PC-3 (cell line): Measurements from ENCODE around the gene NLGN4X. TPM values are rescaled to one million over a fixed set of nuclear protein-coding genes. Genes with fewer than 3 reads are reported as not detected.
"Not testable (repeated sequence)": the region's sequence is repeated elsewhere in the genome, so short reads cannot be mapped to it uniquely, and the experiment has no call there.

ENCODE experiments used
- ATAC-seq: fragments of 200-7000 bp; cut with Tn5 transposase; 2 replicates; pipeline ENCODE4 v1.9.1; 2020; ENCODE audit warnings: mild to moderate bottlenecking, moderate library complexity
- BruUV-seq: library from RNA; stranded (reverse); fragments of 400-500 nt; replicated peaks from 2 replicates; lab custom pipeline; 2021; lab: Mats Ljungman, UMichigan
- CTCF ChIA-PET: fragments of 300-600 bp; sonication (Branson Sonifier 250); formaldehyde crosslinking; loops from one replicate; lab custom pipeline; 2022; ENCODE audit warnings: antibody characterized with exemption; lab: Charles Lee
- POLR2A ChIA-PET: fragments of 300-600 bp; sonication (Branson Sonifier 250); formaldehyde crosslinking; loops from one replicate; lab custom pipeline; 2022; ENCODE audit warnings: antibody characterized with exemption; ENCODE audit not compliant: unreplicated experiment; lab: Charles Lee
- DNase-seq: peaks from one replicate; pipeline ENCODE4 v3.0.0-alpha.2; 2015
- H2AFZ ChIP-seq: fragments of 300-600 bp; sonication (generic); 2 replicates; pipeline ENCODE4 v1.6.0; 2016; ENCODE audit warnings: antibody characterized with exemption, low read length
- H3F3A ChIP-seq: fragments of 300-600 bp; sonication (generic); one replicate; pipeline ENCODE4 v1.6.0; 2017; ENCODE audit warnings: antibody characterized with exemption, low read length, control low read depth, mild to moderate bottlenecking; ENCODE audit not compliant: unreplicated experiment
- H3K27ac ChIP-seq: fragments of 300-600 bp; sonication (generic); 2 replicates; pipeline ENCODE4 v1.5.1; 2016; ENCODE audit warnings: mild to moderate bottlenecking, low read length
- H3K27me3 ChIP-seq: fragments of 300-600 bp; sonication (generic); 2 replicates; pipeline ENCODE4 v1.6.1; 2016; ENCODE audit warnings: low read length, mixed read lengths
- H3K36me3 ChIP-seq: fragments of 300-600 bp; sonication (generic); 2 replicates; pipeline ENCODE4 v1.6.1; 2016; ENCODE audit warnings: low read depth, mixed run types, low read length, mixed read lengths
- H3K4me1 ChIP-seq: fragments of 300-600 bp; sonication (generic); 2 replicates; pipeline ENCODE4 v1.5.1; 2016; ENCODE audit warnings: low read length; ENCODE audit not compliant: insufficient read depth
- H3K4me2 ChIP-seq: fragments of 300-600 bp; sonication (generic); 2 replicates; pipeline ENCODE4 v1.6.0; 2016; ENCODE audit warnings: low read length
- H3K4me3 ChIP-seq: fragments of 300-600 bp; sonication (generic); 2 replicates; pipeline ENCODE4 v1.5.1; 2016; ENCODE audit warnings: mild to moderate bottlenecking, low read length, mixed read lengths
- H3K79me2 ChIP-seq: fragments of 300-600 bp; sonication (generic); 2 replicates; pipeline ENCODE4 v1.6.1; 2017; ENCODE audit warnings: low read length, mixed read lengths
- H3K9ac ChIP-seq: fragments of 300-600 bp; sonication (generic); 2 replicates; pipeline ENCODE4 v1.6.0; 2016; ENCODE audit warnings: mild to moderate bottlenecking, low read length
- H3K9me2 ChIP-seq: fragments of 300-600 bp; sonication (generic); replicated peaks from 2 replicates; pipeline ENCODE4 v1.6.1; 2016; ENCODE audit warnings: mixed run types, low read length, mixed read lengths
- H3K9me3 ChIP-seq: fragments of 300-600 bp; sonication (generic); 2 replicates; pipeline ENCODE4 v1.6.1; 2016; ENCODE audit warnings: low read length, mixed read lengths
- H4K20me1 ChIP-seq: fragments of 300-600 bp; sonication (generic); 2 replicates; pipeline ENCODE4 v1.6.1; 2016; ENCODE audit warnings: low read length, mixed read lengths
- EZH2 ChIP-seq: fragments of 300-600 bp; sonication (generic); IDR thresholded peaks from one replicate; pipeline ENCODE4 v1.6.1; 2017; ENCODE audit warnings: antibody characterized with exemption, mild to moderate bottlenecking, low read length; ENCODE audit not compliant: unreplicated experiment
- EZH2phosphoT487 ChIP-seq: fragments of 300-600 bp; sonication (generic); IDR thresholded peaks from 2 replicates; pipeline ENCODE4 v1.6.1; 2018; ENCODE audit warnings: mild to moderate bottlenecking, antibody characterized with exemption, low read length, borderline replicate concordance
- intact Hi-C: fragments of 100-400 bp; cut with micrococcal nuclease; formaldehyde crosslinking; loops from 2 replicates; pipeline ENCODE4 v1.9.0; 2023
- total RNA-seq: library from RNA; depleted of rRNA; stranded (reverse); fragments of >200 nt; gene quantifications from 2 replicates; pipeline ENCODE4 v1.2.3, GENCODE V29; 2014
- TF ChIP-seq, protein P1 (sequence below): fragments of 300-600 bp; sonication (generic); conservative IDR thresholded peaks from 2 replicates; pipeline ENCODE4 v1.5.1; 2017; ENCODE audit warnings: antibody characterized with exemption, low read depth, mild to moderate bottlenecking, low read length

NLGN4X gene
- total RNA-seq, 1 experiment from 2014 or later, result not detected

- ATAC-seq (no peak), DNase-seq (no peak)
- no peaks in the 10 kb centered on the region for H3K9me3 ChIP-seq
- H3K27ac ChIP-seq, result no peak overlapping the region
- no peaks in the 10 kb centered on the region for H3K36me3 ChIP-seq
- ChIA-PET POLR2A (no interaction called here), CTCF (no interaction called here)
- H3K9me2 ChIP-seq, result no peaks in the 10 kb centered on the region
- H3K4me2 ChIP-seq, result no peak overlapping the region
- no peak for TF ChIP-seq EZH2phosphoT487
- TF ChIP-seq EZH2, result no peak
- TF ChIP-seq, protein P1, sequence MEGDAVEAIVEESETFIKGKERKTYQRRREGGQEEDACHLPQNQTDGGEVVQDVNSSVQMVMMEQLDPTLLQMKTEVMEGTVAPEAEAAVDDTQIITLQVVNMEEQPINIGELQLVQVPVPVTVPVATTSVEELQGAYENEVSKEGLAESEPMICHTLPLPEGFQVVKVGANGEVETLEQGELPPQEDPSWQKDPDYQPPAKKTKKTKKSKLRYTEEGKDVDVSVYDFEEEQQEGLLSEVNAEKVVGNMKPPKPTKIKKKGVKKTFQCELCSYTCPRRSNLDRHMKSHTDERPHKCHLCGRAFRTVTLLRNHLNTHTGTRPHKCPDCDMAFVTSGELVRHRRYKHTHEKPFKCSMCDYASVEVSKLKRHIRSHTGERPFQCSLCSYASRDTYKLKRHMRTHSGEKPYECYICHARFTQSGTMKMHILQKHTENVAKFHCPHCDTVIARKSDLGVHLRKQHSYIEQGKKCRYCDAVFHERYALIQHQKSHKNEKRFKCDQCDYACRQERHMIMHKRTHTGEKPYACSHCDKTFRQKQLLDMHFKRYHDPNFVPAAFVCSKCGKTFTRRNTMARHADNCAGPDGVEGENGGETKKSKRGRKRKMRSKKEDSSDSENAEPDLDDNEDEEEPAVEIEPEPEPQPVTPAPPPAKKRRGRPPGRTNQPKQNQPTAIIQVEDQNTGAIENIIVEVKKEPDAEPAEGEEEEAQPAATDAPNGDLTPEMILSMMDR, result peak; percentile 29; the same call in 1 of the 2 replicates
- H3K27me3 ChIP-seq, result no peaks in the 10 kb centered on the region
- H4K20me1 ChIP-seq, result no peaks in the 10 kb centered on the region
- intact Hi-C loops, result no loop called here
- no peak overlapping the region for H3K9ac ChIP-seq
- no peak overlapping the region for H3K4me3 ChIP-seq
- no peak overlapping the region for H2AFZ ChIP-seq
- H3F3A ChIP-seq, result no peaks in the 10 kb centered on the region
- H3K4me1 ChIP-seq, result no peaks in the 10 kb centered on the region
- BruUV-seq, result no TSS peak
- H3K79me2 ChIP-seq, result no peaks in the 10 kb centered on the region
Measured at GRCh38 chrX:5916945-5917344, 311.7 kb downstream of the NLGN4X start.

- Histone ChIP-seq H4K20me1 (no peaks in the 10 kb centered on the region), H3K4me2 (no peak overlapping the region), H3F3A (no peaks in the 10 kb centered on the region), H3K4me3 (no peak overlapping the region), H3K9me2 (no peaks in the 10 kb centered on the region), H3K9ac (no peak overlapping the region), H3K27ac (no peak overlapping the region), H3K4me1 (no peaks in the 10 kb centered on the region), H3K79me2 (no peaks in the 10 kb centered on the region), H2AFZ (no peak overlapping the region), H3K36me3 (no peaks in the 10 kb centered on the region), H3K9me3 (no peaks in the 10 kb centered on the region), H3K27me3 (no peaks in the 10 kb centered on the region)
- intact Hi-C loops, result no loop called here
- ATAC-seq (no peak), DNase-seq (no peak)
- POLR2A ChIA-PET, result no interaction called here
- BruUV-seq, result no TSS peak
- TF ChIP-seq, protein P1, result no peak
- TF ChIP-seq EZH2phosphoT487 (no peak), EZH2 (no peak)
- CTCF ChIA-PET, result no interaction called here
Measured at GRCh38 chrX:5915783-5916182, 312.9 kb downstream of the NLGN4X start.

- Histone ChIP-seq H3F3A (no peaks in the 10 kb centered on the region), H3K4me2 (no peak overlapping the region), H3K27me3 (no peaks in the 10 kb centered on the region), H3K4me1 (no peaks in the 10 kb centered on the region), H2AFZ (no peak overlapping the region), H3K36me3 (no peaks in the 10 kb centered on the region), H4K20me1 (no peaks in the 10 kb centered on the region), H3K4me3 (no peak overlapping the region), H3K27ac (no peak overlapping the region), H3K9me2 (no peaks in the 10 kb centered on the region), H3K9ac (no peak overlapping the region), H3K79me2 (no peaks in the 10 kb centered on the region), H3K9me3 (no peaks in the 10 kb centered on the region)
- no peak for DNase-seq
- ChIA-PET CTCF (no interaction called here), POLR2A (no interaction called here)
- no peak for TF ChIP-seq EZH2phosphoT487
- no peak for TF ChIP-seq EZH2
- TF ChIP-seq, protein P1, result no peak
- BruUV-seq, result no TSS peak
- intact Hi-C loops, result no loop called here
- no peak for ATAC-seq
Measured at GRCh38 chrX:5907207-5907606, 321.5 kb downstream of the NLGN4X start.

DNA sequence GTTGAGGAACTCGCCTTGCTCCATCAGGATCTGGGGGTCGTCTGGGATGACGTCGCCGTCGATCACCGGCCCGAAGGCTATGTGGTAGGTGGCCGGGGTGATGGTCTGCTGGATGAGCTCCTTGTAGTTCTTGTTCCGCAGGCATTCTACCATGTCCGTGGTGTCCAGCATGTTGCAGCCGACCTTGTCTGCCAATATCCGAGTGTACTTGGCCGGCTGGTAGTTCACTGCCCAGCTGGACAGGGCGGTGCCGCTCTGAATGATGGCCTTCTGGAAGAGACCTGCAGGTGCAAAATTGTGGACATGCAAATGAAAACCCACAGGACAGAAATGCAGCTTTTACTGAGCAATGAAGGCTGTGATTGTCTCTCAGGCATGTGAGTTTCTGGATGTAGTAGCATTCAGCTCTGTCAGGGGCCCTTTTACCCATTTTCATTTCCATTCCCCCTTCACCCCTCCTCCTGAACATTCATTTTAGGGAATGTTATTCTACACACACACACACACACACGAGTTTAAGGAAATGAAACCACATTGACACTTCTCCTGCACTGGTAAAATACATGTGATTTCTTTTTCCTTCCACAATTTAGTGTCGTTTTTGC, 325.0 kb downstream of the NLGN4X start:
- H3K27ac ChIP-seq, ATAC-seq, H4K20me1 ChIP-seq, DNase-seq, H3K4me3 ChIP-seq, H3K27me3 ChIP-seq, H3K36me3 ChIP-seq, H3K9ac ChIP-seq, BruUV-seq, H3K4me2 ChIP-seq, H3K9me2 ChIP-seq, H3K79me2 ChIP-seq, POLR2A ChIA-PET, intact Hi-C loops, H2AFZ ChIP-seq, H3K4me1 ChIP-seq, H3K9me3 ChIP-seq, H3F3A ChIP-seq: not testable (repeated sequence)
- CTCF ChIA-PET, result interaction anchor here (0.6 kb wide), 1 partner anchor 28 kb away, joined by 4 read pairs; no protein-coding TSS in a partner anchor
